WTC11 (cell line): ENCODE results near the gene NFIC. TPM values are rescaled to one million over a fixed set of nuclear protein-coding genes. Genes with fewer than 3 reads are reported as not detected.

Experiments used
- ATAC-seq: fragments of 200-7000 bp; cut with Tn5 transposase; 2 replicates; pipeline ENCODE4 v1.10.0; 2021; ENCODE audit warnings: mild to moderate bottlenecking, moderate library complexity
- CTCF ChIA-PET: fragments of 300-600 bp; sonication (Branson Sonifier 250); formaldehyde crosslinking; loops from one replicate; lab custom pipeline; 2021; ENCODE audit warnings: antibody characterized with exemption; lab: Charles Lee
- POLR2A ChIA-PET: fragments of 350-600 bp; sonication (Branson Sonifier 250); formaldehyde crosslinking; loops from one replicate; lab custom pipeline; 2021; ENCODE audit warnings: antibody characterized with exemption; lab: Charles Lee
- DNase-seq: peaks from one replicate; pipeline ENCODE4 v3.0.0; 2021; ENCODE audit warnings: low spot score
- H3K27ac Mint-ChIP-seq: 2 replicates; pipeline ENCODE4 v1.8.0; 2021; ENCODE audit warnings: mixed read lengths
- H3K27me3 Mint-ChIP-seq: 2 replicates; pipeline ENCODE4 v1.8.0; 2021; ENCODE audit warnings: low read depth, mild to moderate bottlenecking, moderate library complexity, mixed read lengths
- H3K36me3 Mint-ChIP-seq: 2 replicates; pipeline ENCODE4 v1.8.0; 2021; ENCODE audit warnings: mixed read lengths
- H3K4me1 Mint-ChIP-seq: 2 replicates; pipeline ENCODE4 v1.8.0; 2022; ENCODE audit warnings: mixed read lengths
- H3K4me3 Mint-ChIP-seq: 2 replicates; pipeline ENCODE4 v1.8.0; 2021; ENCODE audit warnings: mild to moderate bottlenecking, moderate library complexity, mixed read lengths
- H3K9me3 Mint-ChIP-seq: 2 replicates; pipeline ENCODE4 v1.8.0; 2021; ENCODE audit warnings: mixed read lengths
- CBFB ChIP-seq: sonication (generic); formaldehyde crosslinking; IDR thresholded peaks from 2 replicates; pipeline ENCODE4 v1.8.1; 2022; ENCODE audit warnings: mild to moderate bottlenecking, low read depth, missing genetic modification reagents
- CDX4 ChIP-seq: fragments of 250-450 bp; sonication (Bioruptor Pico); IDR thresholded peaks from 2 replicates; pipeline ENCODE4 v1.9.0; 2021; ENCODE audit warnings: moderate library complexity, mild to moderate bottlenecking, inconsistent platforms, borderline replicate concordance
- CREM ChIP-seq: sonication (generic); formaldehyde crosslinking; IDR thresholded peaks from 2 replicates; pipeline ENCODE4 v1.8.1; 2022; ENCODE audit warnings: mild to moderate bottlenecking, missing genetic modification reagents, moderate library complexity
- E2F1 ChIP-seq: sonication (generic); formaldehyde crosslinking; IDR thresholded peaks from 2 replicates; pipeline ENCODE4 v1.8.0; 2022; ENCODE audit warnings: mild to moderate bottlenecking, missing genetic modification reagents
- ELF4 ChIP-seq: sonication (generic); formaldehyde crosslinking; IDR thresholded peaks from 2 replicates; pipeline ENCODE4 v1.8.1; 2022; ENCODE audit warnings: low read depth, mild to moderate bottlenecking, moderate library complexity, missing genetic modification reagents
- FOXP4 ChIP-seq: sonication (generic); formaldehyde crosslinking; IDR thresholded peaks from 2 replicates; pipeline ENCODE4 v1.8.0; 2022; ENCODE audit warnings: mild to moderate bottlenecking, missing genetic modification reagents
- IRF1 ChIP-seq: sonication (generic); formaldehyde crosslinking; IDR thresholded peaks from 2 replicates; pipeline ENCODE4 v1.8.0; 2023; ENCODE audit warnings: missing genetic modification reagents
- IRF2 ChIP-seq: sonication (generic); formaldehyde crosslinking; IDR thresholded peaks from 2 replicates; pipeline ENCODE4 v1.8.0; 2022; ENCODE audit warnings: low read depth, missing genetic modification reagents, borderline replicate concordance
- JUN ChIP-seq: sonication (generic); formaldehyde crosslinking; IDR thresholded peaks from 2 replicates; pipeline ENCODE4 v1.8.0; 2023; ENCODE audit warnings: mild to moderate bottlenecking, missing genetic modification reagents
- MYBL2 ChIP-seq: sonication (generic); formaldehyde crosslinking; IDR thresholded peaks from 2 replicates; pipeline ENCODE4 v1.8.1; 2023; ENCODE audit warnings: mild to moderate bottlenecking, moderate library complexity, missing genetic modification reagents
- NFYB ChIP-seq: sonication (generic); formaldehyde crosslinking; conservative IDR thresholded peaks from 2 replicates; pipeline ENCODE4 v1.8.0; 2022; ENCODE audit warnings: low read depth, missing genetic modification reagents
- USF2 ChIP-seq: sonication (generic); formaldehyde crosslinking; IDR thresholded peaks from 2 replicates; pipeline ENCODE4 v1.8.1; 2023; ENCODE audit warnings: mild to moderate bottlenecking, missing genetic modification reagents, moderate library complexity
- ZNF121 ChIP-seq: sonication (generic); formaldehyde crosslinking; IDR thresholded peaks from 2 replicates; pipeline ENCODE4 v1.8.0; 2023; ENCODE audit warnings: missing genetic modification reagents
- ZNF138 ChIP-seq: sonication (generic); formaldehyde crosslinking; conservative IDR thresholded peaks from 2 replicates; pipeline ENCODE4 v1.8.1; 2022; ENCODE audit warnings: mild to moderate bottlenecking, moderate library complexity, missing genetic modification reagents
- ZNF317 ChIP-seq: sonication (generic); formaldehyde crosslinking; IDR thresholded peaks from 2 replicates; pipeline ENCODE4 v1.8.1; 2023; ENCODE audit warnings: low read depth, mild to moderate bottlenecking, moderate library complexity, missing genetic modification reagents, borderline replicate concordance
- ZNF532 ChIP-seq: fragments of 250-450 bp; sonication (Bioruptor Pico); IDR thresholded peaks from 2 replicates; pipeline ENCODE4 v1.9.0; 2021; ENCODE audit warnings: mild to moderate bottlenecking, borderline replicate concordance
- total RNA-seq: library from RNA; stranded (reverse); gene quantifications from 3 replicates; pipeline ENCODE4 v1.2.3, GENCODE V29; 2021

Gene NFIC
- total RNA-seq, 1 experiment from 2014 or later: 3.5 TPM

- H3K36me3 Mint-ChIP-seq: peaks cover 31% of the 10 kb centered on the region
- no peak overlapping the region for H3K27ac Mint-ChIP-seq
- CTCF ChIA-PET: no interaction called here
- no peak for TF ChIP-seq NFYB (CRISPR knock-in tag)
- TF ChIP-seq CBFB (CRISPR knock-in tag): no peak
- TF ChIP-seq USF2: no peak
- TF ChIP-seq JUN: no peak
- no peak for TF ChIP-seq ZNF317
- no peak for TF ChIP-seq CDX4 (CRISPR knock-in tag)
- no peak for TF ChIP-seq ELF4 (CRISPR knock-in tag)
- no peak for TF ChIP-seq IRF2 (CRISPR knock-in tag)
- no peak for TF ChIP-seq CREM (CRISPR knock-in tag)
- no peak for TF ChIP-seq E2F1 (CRISPR knock-in tag)
- TF ChIP-seq FOXP4 (CRISPR knock-in tag): no peak
- no peak for TF ChIP-seq IRF1 (CRISPR knock-in tag)
- TF ChIP-seq MYBL2 (CRISPR knock-in tag): no peak
- TF ChIP-seq ZNF532: no peak
- TF ChIP-seq ZNF121 (CRISPR knock-in tag): no peak
- TF ChIP-seq ZNF138 (CRISPR knock-in tag): no peak
- no peaks in the 10 kb centered on the region for H3K9me3 Mint-ChIP-seq
- ATAC-seq (no peak), DNase-seq (no peak)
- no peak overlapping the region for H3K4me3 Mint-ChIP-seq
- H3K27me3 Mint-ChIP-seq: no peaks in the 10 kb centered on the region
- peaks cover 9% of the 10 kb centered on the region for H3K4me1 Mint-ChIP-seq
- POLR2A ChIA-PET: no interaction called here
Observed at GRCh38 chr19:3496392-3497273, 130.2 kb downstream of the NFIC start.
